Epidermal melanocyte (primary cell): ENCODE data around the gene MEF2C.

Experiments
- DNase-seq: peaks from one replicate; pipeline ENCODE4 v3.0.0; 2011; ENCODE audit warnings: low spot score; ENCODE audit not compliant: insufficient read length

MEF2C gene

GRCh38 chr5:88689668-88690408 is 193.1 kb downstream of the MEF2C start:
- no peak for DNase-seq

GRCh38 chr5:88688984-88689667 is 193.9 kb downstream of the MEF2C start:
- no peak for DNase-seq

- no peak for DNase-seq
Observed at GRCh38 chr5:88688156-88688983, 194.6 kb downstream of the MEF2C start.

GRCh38 chr5:88687373-88687911 is 195.5 kb downstream of the MEF2C start:
- no peak for DNase-seq

GRCh38 chr5:88686726-88687125 is 196.3 kb downstream of the MEF2C start:
- no peak for DNase-seq

- no peak for DNase-seq
Observed at GRCh38 chr5:88685591-88686541, 197.1 kb downstream of the MEF2C start.

- no peak for DNase-seq
Observed at GRCh38 chr5:88683506-88684135, 199.4 kb downstream of the MEF2C start.

- DNase-seq: no peak
Observed at GRCh38 chr5:88682881-88683361, 200.1 kb downstream of the MEF2C start.

GRCh38 chr5:88682131-88682530 is 200.9 kb downstream of the MEF2C start:
- no peak for DNase-seq

GRCh38 chr5:88681211-88681803 is 201.7 kb downstream of the MEF2C start:
- no peak for DNase-seq

- peak; percentile 65 for DNase-seq
Observed at GRCh38 chr5:88680253-88681132, 202.5 kb downstream of the MEF2C start.

- no peak for DNase-seq
Observed at GRCh38 chr5:88679638-88680037, 203.3 kb downstream of the MEF2C start.

- DNase-seq: no peak
Observed at GRCh38 chr5:88678770-88679381, 204.1 kb downstream of the MEF2C start.

- no peak for DNase-seq
Observed at GRCh38 chr5:88677943-88678769, 204.8 kb downstream of the MEF2C start.

- no peak for DNase-seq
Observed at GRCh38 chr5:88677376-88677895, 205.5 kb downstream of the MEF2C start.

GRCh38 chr5:88676637-88677375 is 206.2 kb downstream of the MEF2C start:
- DNase-seq: no peak
